ENCODE results near the gene ESPL1. TPM values are rescaled to one million over a fixed set of nuclear protein-coding genes. Genes with fewer than 3 reads are reported as not detected.

The ESPL1 gene
- 1 to 10 TPM; 8.0 to 9.4 (median 9.4) TPM for polyA plus RNA-seq (ENCODE audit: insufficient read length in 3 of 3)

GRCh38 chr12:53267999-53268629, at the start of gene ESPL1:
TSS of gene ESPL1 (plus strand) at chr12:53268299. CDS start at chr12:53268767, 468 bp downstream.
- peak in 2 of 3 donors; percentile 73 to 78 for DNase-seq (ENCODE audit: low read depth in 3 of 3, low spot score in 2 of 3)

DNA sequence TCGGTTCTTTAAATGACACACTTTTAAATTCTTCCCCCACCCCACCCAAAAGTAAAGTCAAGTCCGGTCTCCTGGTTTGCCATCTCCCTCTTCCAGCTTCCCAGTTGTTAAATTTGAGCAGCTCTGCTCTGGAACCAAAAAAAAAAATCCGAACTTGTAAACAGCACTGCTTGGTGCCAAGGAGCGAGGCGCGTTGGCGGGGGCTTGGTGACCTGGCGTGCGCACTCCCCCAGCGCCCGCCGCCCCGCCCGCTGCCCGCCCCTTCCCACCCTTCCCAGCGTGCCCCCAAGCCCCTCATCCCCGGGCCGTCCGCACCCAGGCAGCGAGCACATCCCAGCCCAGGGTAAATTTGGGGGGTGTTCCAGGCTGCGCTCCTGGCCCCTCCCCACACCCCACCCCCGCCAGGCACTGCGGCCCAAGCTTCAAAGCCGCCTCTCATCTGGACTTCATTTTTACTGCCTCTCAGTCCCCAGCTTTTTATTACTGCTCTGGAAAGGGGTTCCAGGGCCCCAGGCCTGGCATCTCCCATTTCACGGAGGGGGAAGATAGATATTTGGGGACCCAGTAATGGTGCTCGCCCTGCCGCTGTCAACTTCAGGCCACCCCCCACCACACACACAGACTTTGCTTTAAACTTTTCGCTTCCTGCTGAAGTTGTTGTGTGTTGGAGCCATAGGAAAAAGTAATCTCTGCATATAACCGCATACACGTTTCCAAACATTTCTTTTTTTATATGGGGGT, 49.4 kb upstream of the ESPL1 start:
- DNase-seq (ENCODE audit: low read depth in 3 of 3, low spot score in 2 of 3) = no peak

DNA sequence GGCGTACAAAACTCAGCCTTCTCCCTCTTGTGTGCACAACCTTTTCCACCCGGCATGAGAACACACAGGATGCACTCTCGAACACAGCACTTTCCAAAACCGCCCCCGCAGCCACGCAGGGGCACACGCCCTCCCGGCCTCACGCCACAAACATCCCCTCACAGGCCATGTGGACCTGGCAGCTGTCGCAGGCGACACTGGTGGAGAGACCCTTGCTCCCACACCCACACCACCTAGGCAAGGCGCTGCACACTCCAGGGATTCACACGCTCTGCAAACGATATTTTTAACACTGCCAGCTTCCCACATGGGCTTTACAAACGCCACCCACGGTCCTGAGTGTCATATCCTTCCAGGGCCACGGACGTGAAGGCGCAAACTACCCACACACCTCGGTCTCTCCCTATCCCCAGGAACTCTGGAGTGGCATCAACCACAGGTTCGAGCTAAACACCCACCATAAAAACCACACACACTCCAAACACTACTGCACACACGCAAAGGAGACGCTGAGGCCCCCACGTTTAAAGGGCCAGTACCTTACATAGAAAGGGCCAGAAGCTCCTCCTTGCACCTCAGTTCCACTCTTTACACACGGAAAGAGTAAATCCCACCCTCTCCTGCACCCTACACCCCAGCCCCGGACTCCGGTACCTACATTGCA, 48.7 kb upstream of the ESPL1 start:
- no peak for DNase-seq (ENCODE audit: low read depth in 3 of 3, low spot score in 2 of 3)

DNA sequence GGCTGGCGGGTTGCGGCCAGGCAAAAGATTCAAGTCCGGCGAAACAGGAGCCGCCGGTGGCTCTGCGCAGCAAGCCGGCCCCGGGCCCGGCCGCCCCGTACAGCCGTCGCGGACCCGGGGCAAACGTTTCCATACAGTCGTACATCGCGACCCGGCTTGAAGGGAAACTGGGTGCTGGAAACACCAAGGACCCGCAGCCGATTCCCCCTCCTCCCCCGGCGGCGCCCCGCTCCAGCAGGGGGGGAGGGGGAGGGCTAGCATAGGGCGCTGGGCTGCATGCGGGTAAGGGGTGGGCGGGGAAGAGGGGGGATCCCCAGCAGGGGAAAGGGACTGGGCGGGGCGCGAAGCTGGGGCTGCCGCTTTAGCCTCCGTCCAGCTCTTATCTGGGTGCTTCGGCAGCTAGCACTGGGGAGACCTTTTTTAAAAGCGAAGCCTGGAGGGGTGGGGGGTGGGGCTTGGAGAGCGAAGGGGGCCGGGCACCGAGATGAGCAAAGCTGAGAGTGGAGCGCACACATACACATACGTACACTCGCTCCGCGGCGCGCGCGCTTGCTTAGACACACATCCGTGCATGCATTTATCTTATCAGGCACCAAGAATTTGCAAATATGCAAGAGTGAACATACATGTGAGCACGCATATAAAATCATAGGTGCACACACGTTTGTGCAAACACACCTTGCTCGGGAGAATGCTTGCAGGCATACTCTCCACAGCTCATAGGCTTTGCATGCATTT, 48.0 kb upstream of the ESPL1 start:
- DNase-seq (ENCODE audit: low read depth in 3 of 3, low spot score in 2 of 3) = peak in 1 of 3 donors; percentile 75

DNA sequence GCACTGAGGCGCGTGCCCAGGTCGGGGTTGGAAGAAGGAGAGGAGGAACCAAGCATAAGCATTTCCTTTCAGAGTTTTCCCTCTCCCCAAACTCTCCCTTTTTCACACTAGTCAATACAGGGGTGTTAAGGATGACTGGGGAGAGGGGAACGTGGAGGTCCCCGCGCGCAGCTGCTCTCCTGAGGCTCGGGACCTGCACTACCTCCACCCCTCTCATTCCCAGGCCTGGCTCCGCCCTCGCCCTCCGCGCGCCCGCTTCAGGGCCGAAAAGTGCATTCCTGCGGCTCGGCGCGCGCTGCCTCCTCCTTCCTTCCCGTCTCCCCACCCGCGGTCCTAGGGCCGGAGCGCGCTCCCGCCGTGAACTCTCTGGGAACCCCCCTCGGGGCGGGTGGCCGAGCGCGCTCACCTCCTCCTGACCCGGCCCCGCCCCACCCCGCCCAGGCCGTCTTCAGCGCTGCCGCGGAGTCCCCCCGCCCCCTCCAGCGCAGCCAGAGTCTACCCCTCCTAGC, 47.4 kb upstream of the ESPL1 start:
- DNase-seq (ENCODE audit: low read depth in 3 of 3, low spot score in 2 of 3) = peak in 2 of 3 donors; percentile 78 to 86

DNA sequence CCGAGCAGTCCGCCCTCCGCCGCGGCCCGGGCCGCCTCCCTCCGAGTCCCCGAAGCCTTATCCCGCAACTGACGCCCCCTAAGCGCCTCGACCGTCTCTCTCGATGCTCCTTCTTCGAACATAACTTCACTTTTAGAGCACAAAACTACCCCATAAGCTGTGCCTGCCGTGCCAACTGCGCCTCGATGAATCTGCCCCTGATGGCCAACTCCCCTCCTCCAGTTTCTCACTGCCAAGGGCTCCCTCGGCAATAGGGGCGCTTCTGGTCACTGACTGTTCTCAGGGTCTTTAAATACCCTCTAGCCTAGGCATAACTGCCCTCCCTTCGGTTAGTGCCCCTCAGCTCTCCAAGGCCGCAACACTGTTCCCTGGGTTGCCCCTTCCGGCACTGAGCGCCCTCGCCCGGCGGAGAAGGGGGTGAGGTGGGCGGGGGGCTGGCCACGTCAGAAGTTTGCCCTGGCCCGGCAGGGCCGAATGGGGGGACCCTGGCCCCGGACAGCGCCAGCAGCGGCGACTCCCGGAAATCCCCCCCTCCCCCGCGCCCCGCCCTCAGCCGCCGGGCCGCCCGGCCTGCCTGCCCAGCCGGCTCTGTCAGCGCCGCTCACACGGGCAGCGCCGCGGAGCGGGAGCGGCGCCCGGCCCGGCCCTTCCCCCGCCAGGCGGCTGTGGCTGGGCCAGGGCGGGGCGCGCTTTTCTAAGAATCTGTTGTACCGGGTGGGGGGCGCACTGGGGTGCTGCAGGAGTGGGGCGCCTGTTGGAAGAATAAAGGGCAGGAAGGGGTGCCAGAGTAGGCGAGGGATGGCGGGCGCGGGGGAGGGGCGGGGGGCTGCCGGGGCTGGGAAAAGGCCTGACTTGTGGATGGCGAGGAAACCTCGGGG, 46.7 kb upstream of the ESPL1 start:
- DNase-seq (ENCODE audit: low read depth in 3 of 3, low spot score in 2 of 3) = no peak

DNA sequence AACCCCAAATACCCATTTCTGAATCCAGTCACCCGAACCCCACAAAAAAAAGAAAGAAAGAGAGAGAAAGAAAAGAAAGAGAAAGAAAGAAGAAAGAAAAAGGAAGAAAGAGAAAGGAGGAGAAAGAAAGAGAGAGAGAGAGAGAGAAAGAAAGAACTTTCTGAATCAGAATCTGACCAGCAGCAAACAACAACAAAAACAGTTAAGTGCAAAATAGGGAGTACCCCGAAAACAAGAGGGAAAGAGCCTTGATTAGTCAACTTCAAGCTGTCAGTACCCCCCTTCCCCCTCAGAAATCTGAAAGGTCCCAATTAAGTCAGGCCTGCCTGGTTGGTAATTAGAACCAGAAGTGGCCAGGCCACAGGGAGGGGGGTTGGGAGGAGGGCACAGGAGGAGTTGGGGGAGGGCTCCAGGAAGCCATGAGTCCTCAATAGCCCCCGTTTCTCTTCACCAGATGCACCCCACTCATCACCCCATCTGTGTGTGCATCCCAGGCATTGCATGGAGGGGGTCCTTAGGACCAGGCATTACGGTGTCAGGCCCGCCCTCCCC, 45.9 kb upstream of the ESPL1 start:
- DNase-seq (ENCODE audit: low read depth in 3 of 3, low spot score in 2 of 3) = no peak

- DNase-seq (ENCODE audit: low read depth in 3 of 3, low spot score in 2 of 3) = no peak
Measured at GRCh38 chr12:53222806-53223261, 45.3 kb upstream of the ESPL1 start.

- no peak for DNase-seq (ENCODE audit: low read depth in 3 of 3, low spot score in 2 of 3)
Measured at GRCh38 chr12:53223389-53224060, 44.6 kb upstream of the ESPL1 start.

DNA sequence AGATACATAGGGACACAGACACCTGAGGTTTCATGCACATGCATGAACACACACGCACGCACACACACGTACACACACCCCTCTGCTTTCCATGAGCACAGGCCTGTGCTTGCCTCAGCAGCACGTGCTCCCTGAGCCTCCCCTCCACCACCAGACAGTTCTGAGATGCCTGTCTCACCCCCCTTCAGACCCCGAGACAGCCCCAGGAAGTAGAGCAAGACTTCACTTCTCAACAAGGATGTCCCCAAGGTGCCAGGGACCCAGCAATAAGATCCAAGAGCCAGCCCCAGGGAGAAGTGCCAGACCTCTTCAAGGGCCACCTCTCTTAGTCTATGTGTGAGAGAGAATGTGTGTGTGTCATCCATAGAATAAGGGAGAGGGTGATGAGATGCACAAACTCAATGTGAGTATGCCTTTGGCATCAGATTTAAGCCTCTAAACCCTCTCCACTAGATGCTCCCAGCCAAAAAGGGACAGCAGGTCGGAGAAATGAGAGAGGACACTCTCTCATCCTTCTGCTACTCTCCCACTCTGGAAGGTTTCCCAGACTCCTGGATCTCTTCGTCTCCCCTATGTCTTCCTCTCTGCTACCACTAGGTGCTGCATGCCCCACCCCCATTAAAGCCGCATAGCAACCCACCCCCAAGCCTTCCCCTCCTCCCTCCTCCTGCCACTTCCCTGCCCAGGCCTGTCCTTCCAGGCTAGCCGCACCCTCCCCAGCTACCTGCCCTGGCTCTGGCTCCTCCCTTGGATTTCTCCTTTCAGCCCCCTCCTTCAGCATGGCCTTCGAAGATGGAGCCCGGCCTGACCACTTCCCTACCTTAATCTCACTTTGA, 43.8 kb upstream of the ESPL1 start:
- DNase-seq (ENCODE audit: low read depth in 3 of 3, low spot score in 2 of 3) = no peak

DNA sequence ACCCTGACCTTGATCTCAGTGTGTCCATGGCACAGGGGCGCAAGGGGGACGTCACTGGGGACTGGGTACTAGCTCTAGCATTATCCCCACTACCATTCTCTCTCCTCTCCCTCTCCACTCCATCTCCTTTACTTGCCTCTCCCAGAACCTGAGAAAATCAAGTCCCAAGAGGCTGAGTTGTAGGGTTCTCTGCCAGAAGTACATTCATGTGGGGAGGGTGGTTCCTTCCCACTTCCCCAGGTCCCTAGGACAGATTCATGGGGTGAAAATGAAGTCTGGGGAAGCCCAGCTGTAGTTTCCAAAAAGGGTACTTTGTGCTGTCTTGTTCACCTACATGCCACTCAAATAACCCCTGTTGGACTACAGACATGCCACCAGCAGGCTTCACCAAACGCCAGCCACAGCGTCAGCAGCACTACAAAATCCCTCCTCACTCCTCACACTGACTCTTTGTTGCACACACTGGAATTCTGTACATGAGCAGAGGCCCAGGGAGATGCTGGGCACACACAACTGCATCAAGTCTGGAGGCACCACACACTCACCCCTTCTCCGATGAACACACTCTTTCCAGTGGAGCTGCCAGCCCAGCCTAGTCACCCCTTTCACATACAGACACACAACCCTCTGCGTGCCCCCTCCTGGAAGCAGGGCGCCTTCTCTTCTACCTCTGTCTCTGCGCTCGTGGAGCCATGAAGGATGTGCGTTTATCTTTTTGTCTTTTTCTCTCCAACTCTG, 43.0 kb upstream of the ESPL1 start:
- no peak for DNase-seq (ENCODE audit: low read depth in 3 of 3, low spot score in 2 of 3)

DNA sequence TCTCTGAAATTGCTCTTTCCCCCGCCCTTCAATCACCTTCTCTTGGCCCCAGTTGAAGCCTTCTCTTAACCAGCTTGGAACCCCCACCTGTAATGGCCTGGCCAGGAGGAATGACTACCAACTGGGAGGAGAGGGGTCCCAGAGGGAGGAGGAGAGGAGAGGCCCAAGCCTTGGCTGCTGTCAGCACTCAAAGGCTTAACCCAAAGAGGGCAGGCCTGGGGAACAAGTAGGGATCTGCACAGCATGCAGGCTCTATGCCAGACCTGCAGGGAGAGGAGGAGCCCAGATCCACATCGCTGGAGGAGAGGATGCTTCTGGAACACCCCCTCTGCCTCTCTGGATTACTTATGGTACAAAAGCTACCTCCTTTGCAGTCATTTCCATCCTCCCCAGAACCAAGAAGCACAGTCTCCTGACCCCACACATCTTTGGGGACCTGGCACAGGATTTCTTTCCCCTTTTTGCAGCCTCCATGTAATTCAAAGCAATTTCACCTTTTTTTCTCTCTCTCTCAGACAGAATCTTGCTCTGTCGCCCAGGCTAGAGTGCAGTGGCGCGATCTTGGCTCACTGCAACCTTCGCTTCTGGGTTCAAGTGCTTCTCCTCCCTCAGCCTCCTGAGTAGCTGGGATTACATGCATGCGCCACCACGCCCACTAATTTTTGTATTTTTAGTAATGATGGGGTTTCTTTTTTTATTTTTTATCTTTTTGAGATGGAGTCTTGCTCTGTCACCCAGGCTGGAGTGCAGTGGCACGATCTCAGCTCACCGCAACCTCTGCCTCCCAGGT, 42.3 kb upstream of the ESPL1 start:
- DNase-seq (ENCODE audit: low read depth in 3 of 3, low spot score in 2 of 3) = no peak

GRCh38 chr12:53226815-53227214, 41.3 kb upstream of the ESPL1 start:
- no peak for DNase-seq (ENCODE audit: low read depth in 3 of 3, low spot score in 2 of 3)

- no peak for DNase-seq (ENCODE audit: low read depth in 3 of 3, low spot score in 2 of 3)
Measured at GRCh38 chr12:53227341-53227740, 40.8 kb upstream of the ESPL1 start.

- no peak for DNase-seq (ENCODE audit: low read depth in 3 of 3, low spot score in 2 of 3)
Measured at GRCh38 chr12:53227836-53228235, 40.3 kb upstream of the ESPL1 start.

- no peak for DNase-seq (ENCODE audit: low read depth in 3 of 3, low spot score in 2 of 3)
Measured at GRCh38 chr12:53229454-53229853, 38.6 kb upstream of the ESPL1 start.
